Endodermal cell (in vitro differentiated cells): ENCODE measurements around the gene SLC22A14. TPM values are rescaled to one million over a fixed set of nuclear protein-coding genes. Genes with fewer than 3 reads are reported as not detected.

Experiments
- DNase-seq: peaks from one replicate; pipeline ENCODE4 v3.0.0-alpha.2; 2017
- H3K27ac ChIP-seq: 2 replicates; pipeline ENCODE4 v1.5.1; 2013; ENCODE audit warnings: mild to moderate bottlenecking, low read depth, low read length, moderate library complexity
- H3K27me3 ChIP-seq: 2 replicates; pipeline ENCODE4 v1.6.1; 2013; ENCODE audit warnings: mild to moderate bottlenecking, low read length, moderate library complexity; ENCODE audit not compliant: insufficient read depth, control insufficient read depth, poor library complexity, severe bottlenecking
- H3K36me3 ChIP-seq: 2 replicates; pipeline ENCODE4 v1.7.0; 2013; ENCODE audit warnings: mild to moderate bottlenecking, low read length, moderate library complexity; ENCODE audit not compliant: control insufficient read depth, insufficient read depth
- H3K4me1 ChIP-seq: one replicate; pipeline ENCODE4 v1.7.0; 2013; ENCODE audit warnings: low read length; ENCODE audit not compliant: control insufficient read depth, insufficient read depth
- H3K4me3 ChIP-seq: 2 replicates; pipeline ENCODE4 v1.5.1; 2013; ENCODE audit warnings: mild to moderate bottlenecking, low read length, moderate library complexity
- H3K9ac ChIP-seq: 2 replicates; pipeline ENCODE4 v1.6.1; 2013; ENCODE audit warnings: mild to moderate bottlenecking, low read length, moderate library complexity; ENCODE audit not compliant: poor library complexity, severe bottlenecking; ENCODE audit errors: extremely low read depth
- H3K9me3 ChIP-seq: 2 replicates; pipeline ENCODE4 v1.6.1; 2013; ENCODE audit warnings: mild to moderate bottlenecking, low read length, moderate library complexity; ENCODE audit not compliant: control insufficient read depth
- H3K27ac Mint-ChIP-seq: 2 replicates; pipeline ENCODE4 v1.8.0; 2020; ENCODE audit warnings: mixed read lengths
- H3K27me3 Mint-ChIP-seq: 2 replicates; pipeline ENCODE4 v1.8.0; 2021; ENCODE audit warnings: mild to moderate bottlenecking, mixed read lengths; ENCODE audit not compliant: insufficient read depth
- H3K36me3 Mint-ChIP-seq: 2 replicates; pipeline ENCODE4 v1.8.0; 2020; ENCODE audit warnings: low read depth, mixed read lengths
- H3K4me1 Mint-ChIP-seq: 2 replicates; pipeline ENCODE4 v1.8.0; 2020; ENCODE audit warnings: mixed read lengths
- H3K4me3 Mint-ChIP-seq: 2 replicates; pipeline ENCODE4 v1.8.0; 2020; ENCODE audit warnings: mild to moderate bottlenecking, moderate library complexity, mixed read lengths
- H3K9me3 Mint-ChIP-seq: 2 replicates; pipeline ENCODE4 v1.8.0; 2020; ENCODE audit warnings: mild to moderate bottlenecking, mixed read lengths
- CTCF ChIP-seq: fragments of 200-600 bp; sonication (generic); conservative IDR thresholded peaks from 2 replicates; pipeline ENCODE4 v1.5.0; 2021; ENCODE audit warnings: antibody characterized with exemption, mild to moderate bottlenecking
- WGBS, 2 experiments: methylation state at CpG; one replicate each; pipeline versions ENCODE4 v1.1.5 to v1.1.7; 2013; ENCODE audit warnings: missing lambda C conversion rate in 2 of 2, mixed read lengths in 1 of 2; ENCODE audit not compliant: insufficient coverage in 1 of 2, insufficient read length in 1 of 2; 5-methylcytosine and 5-hydroxymethylcytosine counted together
- total RNA-seq, 2 donors: library from RNA; stranded (reverse); fragmentation: NEBNext Ultra II Directional in 1 of 2; extraction: Animal tissue kit (Norgen Biotek cat#: 25700) in 1 of 2; gene quantifications; 2 replicates in 1 of 2; 3 replicates in 1 of 2; pipeline ENCODE4 v1.2.1, GENCODE V29; 2021

Gene SLC22A14
- total RNA-seq, 2 donors from 2014 or later = 0.20 TPM; not detected in 1

GRCh38 chr3:38366082-38366481 lies 84.0 kb downstream of the SLC22A14 start:
- H3K27me3 Mint-ChIP-seq = no peaks in the 10 kb centered on the region
- H3K36me3 Mint-ChIP-seq = peaks cover 42% of the 10 kb centered on the region
- no peak overlapping the region for H3K9ac ChIP-seq
- no peak overlapping the region for H3K27ac ChIP-seq
- no peak for TF ChIP-seq CTCF
- DNase-seq = no peak
- H3K4me3 Mint-ChIP-seq = no peak overlapping the region
- peaks cover 6% of the 10 kb centered on the region for H3K36me3 ChIP-seq
- no peaks in the 10 kb centered on the region for H3K4me1 Mint-ChIP-seq
- no peak overlapping the region for H3K27ac Mint-ChIP-seq
- peaks cover 8% of the 10 kb centered on the region for H3K9me3 Mint-ChIP-seq
- H3K4me3 ChIP-seq = no peak overlapping the region
- 94 to 100% methylated on average over 3 of the region's 3 CpGs for WGBS, 2 experiments
- peaks cover 7% of the 10 kb centered on the region for H3K9me3 ChIP-seq
- no peaks in the 10 kb centered on the region for H3K4me1 ChIP-seq
- H3K27me3 ChIP-seq = no peaks in the 10 kb centered on the region

- 83 to 89% methylated on average over 1 to 3 of the region's 3 CpGs for WGBS, 2 experiments
- Mint-ChIP-seq H3K27ac (no peak overlapping the region), H3K27me3 (no peaks in the 10 kb centered on the region)
These were observed 85.7 kb downstream of the SLC22A14 start for GRCh38 chr3:38367779-38368178.

More at GRCh38 chr3:38367779-38368178, 85.7 kb downstream of the SLC22A14 start:
- H3K9me3 Mint-ChIP-seq = peaks cover 8% of the 10 kb centered on the region
- Histone ChIP-seq H3K4me3 (no peak overlapping the region), H3K27ac (no peak overlapping the region), H3K9me3 (peaks cover 7% of the 10 kb centered on the region), H3K9ac (no peak overlapping the region), H3K4me1 (no peaks in the 10 kb centered on the region), H3K36me3 (peaks cover 6% of the 10 kb centered on the region), H3K27me3 (no peaks in the 10 kb centered on the region)
- DNase-seq = no peak
- H3K36me3 Mint-ChIP-seq = peaks cover 42% of the 10 kb centered on the region
- no peaks in the 10 kb centered on the region for H3K4me1 Mint-ChIP-seq
- no peak overlapping the region for H3K4me3 Mint-ChIP-seq
- no peak for TF ChIP-seq CTCF

Other genes starting within 250 kb of the SLC22A14 start
- gene DLEC1, start 243.1 kb upstream of the SLC22A14 start, total RNA-seq = 1 to 10 TPM; 3.9 to 6.0 TPM
- gene ACAA1, start 145.2 kb upstream of the SLC22A14 start, total RNA-seq = 10 to 100 TPM; 40.1 to 43.7 TPM
- gene MYD88, start 143.6 kb upstream of the SLC22A14 start, total RNA-seq = 10 to 100 TPM; 16.2 to 18.8 TPM
- 10 to 100 TPM; 41.9 to 55.5 TPM for gene OXSR1, start 116.8 kb upstream of the SLC22A14 start, total RNA-seq
- under 1 TPM; 0.13 to 0.33 TPM for gene SLC22A13, start 16.5 kb upstream of the SLC22A14 start, total RNA-seq
- gene XYLB, start 64.5 kb downstream of the SLC22A14 start, total RNA-seq = 1 to 10 TPM; 4.7 to 6.3 TPM
- gene ACVR2B, start 171.6 kb downstream of the SLC22A14 start, total RNA-seq = 100 to 1,000 TPM; 108 to 112 TPM
- 10 to 100 TPM; 11.9 to 13.8 TPM for gene EXOG, start 214.0 kb downstream of the SLC22A14 start, total RNA-seq